HCT116 (cell line): Measurements from ENCODE around the gene CCSER1. TPM values are rescaled to one million over a fixed set of nuclear protein-coding genes. Genes with fewer than 3 reads are reported as not detected.

Source experiments
- ATAC-seq: fragments of 200-7000 bp; cut with Tn5 transposase; 2 replicates; pipeline ENCODE4 v1.9.1; 2020; ENCODE audit warnings: mild to moderate bottlenecking, moderate library complexity
- BruUV-seq: library from RNA; stranded (reverse); fragments of 400-500 nt; replicated peaks from 2 replicates; lab custom pipeline; 2021; lab: Mats Ljungman, UMichigan
- CTCF ChIA-PET: fragments of 300-600 bp; sonication (Branson Sonifier 250); formaldehyde crosslinking; loops from one replicate; lab custom pipeline; 2021; ENCODE audit warnings: antibody characterized with exemption; lab: Charles Lee
- POLR2A ChIA-PET: fragments of 300-600, 350-600 bp; sonication (Branson Sonifier 250); formaldehyde crosslinking; loops from one replicate; lab custom pipeline; 2021; ENCODE audit warnings: antibody characterized with exemption; lab: Charles Lee
- RAD21 ChIA-PET, 2 experiments: fragments of 300-600 bp; sonication (Branson Sonifier 250); formaldehyde crosslinking; loops; one replicate each; lab custom pipeline; 2023; ENCODE audit warnings: low total read pairs in 2 of 2; ENCODE audit not compliant: uncharacterized antibody in 2 of 2, unreplicated experiment in 2 of 2, low non-redundant PET in 1 of 2; lab: Charles Lee
- DNase-seq: peaks from one replicate; pipeline ENCODE4 v3.0.0-alpha.2; 2010; ENCODE audit warnings: low read depth, low spot score
- H2AFZ ChIP-seq: fragments of 200-600 bp; shearing (Covaris generic), sonication (generic); 2 replicates; pipeline ENCODE4 v1.6.1; 2017; ENCODE audit warnings: low read depth, mixed run types, mixed read lengths, antibody characterized with exemption, low read length; ENCODE audit not compliant: poor library complexity, severe bottlenecking
- H3K27ac ChIP-seq: 2 replicates; pipeline ENCODE4 v1.5.1; 2012; ENCODE audit warnings: low read depth, low read length
- H3K27me3 ChIP-seq: fragments of 200-600 bp; sonication (generic); 2 replicates; pipeline ENCODE4 v1.6.1; 2016; ENCODE audit warnings: mixed run types, low read length, mixed read lengths; ENCODE audit not compliant: insufficient read depth
- H3K36me3 ChIP-seq, 2 experiments: fragments of 200-500 bp in 1 of 2; fragments of 200-600 bp in 1 of 2; sonication (Bioruptor generic) in 1 of 2; sonication (generic) in 1 of 2; 2 replicates each; pipeline versions ENCODE4 v1.5.1 to v1.6.1; 2014 to 2016; ENCODE audit warnings: low read length in 2 of 2, inconsistent platforms in 1 of 2, mixed read lengths in 1 of 2, mixed run types in 1 of 2; ENCODE audit not compliant: insufficient read depth in 2 of 2, control insufficient read depth in 1 of 2
- H3K4me1 ChIP-seq, 2 experiments: fragments of 200-600 bp in 1 of 2; sonication (generic) in 1 of 2; 2 replicates each; pipeline versions ENCODE4 v1.5.1 to v1.6.1; 2012 to 2017; ENCODE audit warnings: low read length in 2 of 2, inconsistent platforms in 1 of 2, mild to moderate bottlenecking in 1 of 2, mixed read lengths in 1 of 2, mixed run types in 1 of 2, moderate library complexity in 1 of 2; ENCODE audit not compliant: insufficient read depth in 2 of 2, control insufficient read depth in 1 of 2
- H3K4me2 ChIP-seq: fragments of 200-600 bp; sonication (generic); 2 replicates; pipeline ENCODE4 v1.6.1; 2017; ENCODE audit warnings: mixed run types, low read length, mixed read lengths
- H3K4me3 ChIP-seq, 2 experiments: fragments of 200-600 bp in 1 of 2; sonication (generic) in 1 of 2; replicated peaks in 1 of 2; 2 replicates each; pipeline ENCODE4 v1.5.1; 2011 to 2016; ENCODE audit warnings: low read length in 2 of 2, control low read depth in 1 of 2, low read depth in 1 of 2, mild to moderate bottlenecking in 1 of 2, mixed read lengths in 1 of 2, mixed run types in 1 of 2
- H3K79me2 ChIP-seq: fragments of 200-600 bp; sonication (generic); 2 replicates; pipeline ENCODE4 v1.6.1; 2017; ENCODE audit warnings: mild to moderate bottlenecking, mixed run types, low read length, moderate library complexity, mixed read lengths; ENCODE audit not compliant: insufficient read depth
- H3K9ac ChIP-seq: fragments of 200-600 bp; sonication (generic); 2 replicates; pipeline ENCODE4 v1.6.1; 2016; ENCODE audit warnings: low read length, mixed read lengths
- H3K9me2 ChIP-seq: fragments of 200-600 bp; sonication (generic), shearing (Covaris generic); 2 replicates; pipeline ENCODE4 v1.6.1; 2017; ENCODE audit warnings: mixed run types, mild to moderate bottlenecking, moderate library complexity; ENCODE audit not compliant: insufficient read depth
- H3K9me3 ChIP-seq, 2 experiments: fragments of 200-500 bp in 1 of 2; fragments of 200-600 bp in 1 of 2; sonication (Bioruptor generic) in 1 of 2; sonication (generic) in 1 of 2; 2 replicates each; pipeline ENCODE4 v1.6.1; 2014 to 2017; ENCODE audit warnings: low read length in 2 of 2, mixed read lengths in 2 of 2, inconsistent platforms in 1 of 2, low read depth in 1 of 2, mild to moderate bottlenecking in 1 of 2, mixed run types in 1 of 2, moderate library complexity in 1 of 2; ENCODE audit not compliant: control insufficient read depth in 1 of 2, insufficient read depth in 1 of 2
- H4K20me1 ChIP-seq: fragments of 200-600 bp; sonication (generic), shearing (Covaris generic); 2 replicates; pipeline ENCODE4 v1.6.1; 2017; ENCODE audit warnings: mixed run types, mild to moderate bottlenecking, moderate library complexity; ENCODE audit not compliant: insufficient read depth
- ATF3 ChIP-seq: IDR thresholded peaks from 2 replicates; pipeline ENCODE4 v1.6.1; 2012
- CBX3 ChIP-seq: IDR thresholded peaks from 2 replicates; pipeline ENCODE4 v1.6.1; 2012; ENCODE audit warnings: low read depth
- EGR1 ChIP-seq: IDR thresholded peaks from 2 replicates; pipeline ENCODE4 v1.6.1; 2012; ENCODE audit warnings: low read depth
- ELF1 ChIP-seq: IDR thresholded peaks from 2 replicates; pipeline ENCODE4 v1.6.1; 2012; ENCODE audit warnings: low read depth, borderline replicate concordance
- EZH2 ChIP-seq: fragments of 200-600 bp; sonication (generic); IDR thresholded peaks from 2 replicates; pipeline ENCODE4 v1.6.1; 2017; ENCODE audit warnings: antibody characterized with exemption, mixed run types
- EZH2phosphoT487 ChIP-seq: fragments of 200-600 bp; IDR thresholded peaks from 2 replicates; pipeline ENCODE4 v1.6.1; 2018; ENCODE audit warnings: antibody characterized with exemption, borderline replicate concordance
- FOSL1 ChIP-seq: IDR thresholded peaks from 2 replicates; pipeline ENCODE4 v1.6.1; 2012; ENCODE audit warnings: low read depth
- JUND ChIP-seq: IDR thresholded peaks from 2 replicates; pipeline ENCODE4 v1.6.1; 2012
- MAX ChIP-seq: IDR thresholded peaks from 2 replicates; pipeline ENCODE4 v1.6.1; 2012
- RAD21 ChIP-seq: IDR thresholded peaks from 2 replicates; pipeline ENCODE4 v1.6.1; 2012; ENCODE audit warnings: low read depth, mild to moderate bottlenecking
- REST ChIP-seq: IDR thresholded peaks from 2 replicates; pipeline ENCODE4 v1.6.1; 2012; ENCODE audit warnings: low read depth
- SIN3A ChIP-seq: IDR thresholded peaks from 2 replicates; pipeline ENCODE4 v1.6.1; 2012; ENCODE audit warnings: low read depth
- SRF ChIP-seq: IDR thresholded peaks from 2 replicates; pipeline ENCODE4 v1.6.1; 2012; ENCODE audit warnings: low read depth
- TCF7L2 ChIP-seq: IDR thresholded peaks from 2 replicates; pipeline ENCODE4 v1.7.0; 2011; ENCODE audit warnings: borderline replicate concordance, inconsistent platforms; ENCODE audit not compliant: insufficient read depth, insufficient read length; ENCODE audit errors: extremely low read depth
- YY1 ChIP-seq: IDR thresholded peaks from 2 replicates; pipeline ENCODE4 v1.6.1; 2011; ENCODE audit warnings: low read length, low read depth, moderate library complexity, mild to moderate bottlenecking; ENCODE audit not compliant: insufficient replicate concordance; ENCODE audit errors: extremely low read depth
- ZFX ChIP-seq: fragments of 450-650 bp; IDR thresholded peaks from 2 replicates; pipeline ENCODE4 v1.6.1; 2017
- ZNF274 ChIP-seq: fragments of 200-500 bp; sonication (Bioruptor generic); IDR thresholded peaks from 2 replicates; pipeline ENCODE4 v1.6.1; 2014; ENCODE audit warnings: mild to moderate bottlenecking, low read depth, low read length, inconsistent platforms
- intact Hi-C: fragments of 100-400 bp; cut with micrococcal nuclease; formaldehyde crosslinking; loops from 2 replicates; pipeline ENCODE4 v1.10.0; 2022
- total RNA-seq: library from RNA; stranded (reverse); gene quantifications from one replicate; pipeline ENCODE4 v1.2.1, GENCODE V29; 2021; ENCODE audit not compliant: unreplicated experiment

Gene CCSER1
- total RNA-seq, 1 experiment from 2014 or later, result 6.7 TPM

GRCh38 chr4:91630054-91630453 is 1502.9 kb downstream of the CCSER1 start:
- Histone ChIP-seq H3K27ac (no peak overlapping the region), H2AFZ (no peak overlapping the region), H3K79me2 (no peaks in the 10 kb centered on the region), H3K4me3 (no peak overlapping the region), H3K36me3 (no peaks in the 10 kb centered on the region), H3K9me2 (no peaks in the 10 kb centered on the region), H3K27me3 (no peaks in the 10 kb centered on the region), H3K4me1 (no peaks in the 10 kb centered on the region), H3K9me3 (no peaks in the 10 kb centered on the region)
- intact Hi-C loops, result no loop called here
- POLR2A ChIA-PET, result no interaction called here
- TF ChIP-seq MAX (no peak), ELF1 (no peak)
- TF ChIP-seq, all 23 proteins: peak for 0
- no TSS peak for BruUV-seq
- DNase-seq (no peak), ATAC-seq (no peak)
- ChIA-PET RAD21 (no interaction called here), CTCF (no interaction called here)
- no peak overlapping the region for H3K9ac ChIP-seq
- no peak overlapping the region for H3K4me2 ChIP-seq
- no peaks in the 10 kb centered on the region for H4K20me1 ChIP-seq

GRCh38 chr4:91630764-91631163 is 1503.6 kb downstream of the CCSER1 start:
- no peaks in the 10 kb centered on the region for H3K9me3 ChIP-seq
- ChIA-PET CTCF (no interaction called here), POLR2A (no interaction called here), RAD21 (no interaction called here)
- ATAC-seq, result no peak
- no peaks in the 10 kb centered on the region for H4K20me1 ChIP-seq
- no peaks in the 10 kb centered on the region for H3K9me2 ChIP-seq
- DNase-seq, result no peak
- no peak overlapping the region for H3K27ac ChIP-seq
- intact Hi-C loops, result no loop called here
- H3K27me3 ChIP-seq, result no peaks in the 10 kb centered on the region
- TF ChIP-seq ZNF274 (no peak), ZFX (no peak), RAD21 (no peak), SRF (no peak), REST (no peak), EZH2phosphoT487 (no peak), EZH2 (no peak), SIN3A (no peak), TCF7L2 (no peak), YY1 (no peak), JUND (no peak), ATF3 (no peak), CBX3 (no peak), EGR1 (no peak), MAX (no peak), FOSL1 (no peak)
- no peak overlapping the region for H3K4me2 ChIP-seq
- H3K4me3 ChIP-seq, result no peak overlapping the region
- no peaks in the 10 kb centered on the region for H3K36me3 ChIP-seq
- no peaks in the 10 kb centered on the region for H3K4me1 ChIP-seq
- no peak overlapping the region for H2AFZ ChIP-seq
- no peak overlapping the region for H3K9ac ChIP-seq
- no peaks in the 10 kb centered on the region for H3K79me2 ChIP-seq
- BruUV-seq, result no TSS peak
